Lung (tissue), 12 donors: Measurements from ENCODE around the gene ATRX. TPM values are rescaled to one million over a fixed set of nuclear protein-coding genes. Genes with fewer than 3 reads are reported as not detected.
A peak's percentile ranks its signal among the peaks of the same experiment; 100 is the strongest.

Experiments
- ATAC-seq: fragments of 200-7000 bp; cut with Tn5 transposase; one replicate; pipeline ENCODE4 v1.9.1; 2020; ENCODE audit warnings: moderate number of reproducible peaks; ENCODE audit not compliant: insufficient read depth, low FRiP score
- DNase-seq, 3 donors: peaks; one replicate each; pipeline ENCODE4 v3.0.0-alpha.2; 2013 to 2017
- H3K27ac ChIP-seq, 2 donors: one replicate each; pipeline ENCODE4 v1.5.1; 2013; ENCODE audit warnings: mild to moderate bottlenecking in 2 of 2, moderate library complexity in 2 of 2, control low read depth in 1 of 2, inconsistent platforms in 1 of 2, low read depth in 1 of 2, low read length in 1 of 2
- H3K27me3 ChIP-seq, 3 donors: one replicate each; pipeline ENCODE4 v1.5.1; 2013; ENCODE audit warnings: low read length in 2 of 3; ENCODE audit not compliant: control insufficient read depth in 3 of 3, insufficient read depth in 3 of 3
- H3K36me3 ChIP-seq, 4 donors: one replicate each; pipeline ENCODE4 v1.5.1; 2013; ENCODE audit warnings: low read length in 4 of 4, mild to moderate bottlenecking in 1 of 4, moderate library complexity in 1 of 4; ENCODE audit not compliant: control insufficient read depth in 4 of 4, insufficient read depth in 4 of 4
- H3K4me1 ChIP-seq, 5 donors: one replicate each; pipeline ENCODE4 v1.5.1; 2013; ENCODE audit warnings: low read length in 5 of 5, mild to moderate bottlenecking in 2 of 5, moderate library complexity in 1 of 5; ENCODE audit not compliant: control insufficient read depth in 5 of 5, insufficient read depth in 5 of 5
- H3K4me3 ChIP-seq: one replicate; pipeline ENCODE4 v1.5.1; 2013; ENCODE audit warnings: mild to moderate bottlenecking, control low read depth, moderate library complexity
- H3K9ac ChIP-seq, 2 donors: one replicate each; pipeline ENCODE4 v1.5.1; 2013; ENCODE audit warnings: low read length in 2 of 2, control low read depth in 1 of 2; ENCODE audit not compliant: insufficient read depth in 1 of 2
- H3K9me3 ChIP-seq, 4 donors: one replicate each; pipeline ENCODE4 v1.5.1; 2013; ENCODE audit warnings: low read length in 3 of 4, mild to moderate bottlenecking in 1 of 4, moderate library complexity in 1 of 4; ENCODE audit not compliant: control insufficient read depth in 4 of 4, insufficient read depth in 3 of 4
- CTCF ChIP-seq: IDR thresholded peaks from 2 replicates; pipeline ENCODE4 v1.5.1; 2012; ENCODE audit warnings: mild to moderate bottlenecking; ENCODE audit errors: control extremely low read depth, extremely low read depth
- WGBS, 2 donors: extraction: QIAGEN DNeasy Blood & Tissue Kit; methylation state at CpG; one replicate each; pipeline ENCODE4 v1.1.7; 2013; 5-methylcytosine and 5-hydroxymethylcytosine counted together
- polyA plus RNA-seq, 2 donors: library from polyadenylated mRNA; stranded (reverse); fragments of 200-250 nt; gene quantifications; one replicate each; pipeline ENCODE4 v1.2.1, GENCODE V29; 2013
- total RNA-seq, 2 donors: library from RNA; depleted of rRNA in 1 of 2; stranded (reverse); fragments of >200 nt in 1 of 2; gene quantifications; one replicate each; pipeline ENCODE4 v1.2.1, GENCODE V29; 2014 to 2021
- donor health status: control.
- donor health status: control.
- donor health status: Bipolar disorder and iron deficiency.
- donor health status: healthy.
- donor health status: DM: yes; HTN: yes; CAD: no.

Gene ATRX
- total and polyA plus RNA-seq, 4 donors, result 10.6 to 208 (median 36.9) TPM

- no peak overlapping the region for H3K4me3 ChIP-seq
- DNase-seq (no peak), ATAC-seq (peak; percentile 65)
- no peak overlapping the region for H3K9ac ChIP-seq
- H3K4me1 ChIP-seq, result peaks cover 0 to 9% (median 3%) of the 10 kb centered on the region in 5 donors
- H3K27ac ChIP-seq, result no peak overlapping the region
- H3K9me3 ChIP-seq, result peaks cover 0 to 3% (median 0%) of the 10 kb centered on the region in 4 donors
- H3K36me3 ChIP-seq, result no peaks in the 10 kb centered on the region
- 50 to 66% methylated on average over 5 to 7 of the region's 7 CpGs for WGBS, 2 donors
- no peaks in the 10 kb centered on the region for H3K27me3 ChIP-seq
- TF ChIP-seq CTCF, result no peak
Observed at GRCh38 chrX:77742788-77743476, 43.1 kb downstream of the ATRX start.

- H3K9me3 ChIP-seq, result peaks cover 0 to 3% (median 0%) of the 10 kb centered on the region in 4 donors
- no peak for TF ChIP-seq CTCF
- ATAC-seq (no peak), DNase-seq (no peak)
- H3K27me3 ChIP-seq, result no peaks in the 10 kb centered on the region
- H3K36me3 ChIP-seq, result no peaks in the 10 kb centered on the region
- no peak overlapping the region for H3K27ac ChIP-seq
- H3K4me3 ChIP-seq, result no peak overlapping the region
- peaks cover 0 to 9% (median 3%) of the 10 kb centered on the region in 5 donors for H3K4me1 ChIP-seq
- no peak overlapping the region for H3K9ac ChIP-seq
- 56 to 59% methylated on average over 3 of the region's 3 CpGs for WGBS, 2 donors
Observed at GRCh38 chrX:77740376-77740905, 45.6 kb downstream of the ATRX start.

- TF ChIP-seq CTCF, result no peak
- WGBS, 2 donors, result 90 to 97% methylated on average over 3 of the region's 3 CpGs
- ATAC-seq (no peak), DNase-seq (no peak)
- H3K27me3 ChIP-seq, result no peaks in the 10 kb centered on the region
- H3K9me3 ChIP-seq, result no peaks in the 10 kb centered on the region
- H3K4me1 ChIP-seq, result peaks cover 0 to 2% (median 0%) of the 10 kb centered on the region in 5 donors
- no peak overlapping the region for H3K4me3 ChIP-seq
- H3K36me3 ChIP-seq, result no peaks in the 10 kb centered on the region
- no peak overlapping the region for H3K9ac ChIP-seq
- no peak overlapping the region for H3K27ac ChIP-seq
Observed at GRCh38 chrX:77733342-77733741, 52.7 kb downstream of the ATRX start.
